Measurements from ENCODE around the gene RPS25.

RPS25 gene

GRCh38 chr11:119027561-119028345, 9.6 kb upstream of the RPS25 start:
- Histone ChIP-seq H3K36me3 (peaks cover 66% of the 10 kb centered on the region), H3K27ac (no peak overlapping the region), H3K9me3 (ENCODE audit: severe bottlenecking) (no peaks in the 10 kb centered on the region), H3K4me3 (ENCODE audit: low read depth, low read length) (no peak overlapping the region), H3K27me3 (ENCODE audit: insufficient read depth, low read depth, severe bottlenecking) (no peaks in the 10 kb centered on the region)
- TF ChIP-seq, protein P1, sequence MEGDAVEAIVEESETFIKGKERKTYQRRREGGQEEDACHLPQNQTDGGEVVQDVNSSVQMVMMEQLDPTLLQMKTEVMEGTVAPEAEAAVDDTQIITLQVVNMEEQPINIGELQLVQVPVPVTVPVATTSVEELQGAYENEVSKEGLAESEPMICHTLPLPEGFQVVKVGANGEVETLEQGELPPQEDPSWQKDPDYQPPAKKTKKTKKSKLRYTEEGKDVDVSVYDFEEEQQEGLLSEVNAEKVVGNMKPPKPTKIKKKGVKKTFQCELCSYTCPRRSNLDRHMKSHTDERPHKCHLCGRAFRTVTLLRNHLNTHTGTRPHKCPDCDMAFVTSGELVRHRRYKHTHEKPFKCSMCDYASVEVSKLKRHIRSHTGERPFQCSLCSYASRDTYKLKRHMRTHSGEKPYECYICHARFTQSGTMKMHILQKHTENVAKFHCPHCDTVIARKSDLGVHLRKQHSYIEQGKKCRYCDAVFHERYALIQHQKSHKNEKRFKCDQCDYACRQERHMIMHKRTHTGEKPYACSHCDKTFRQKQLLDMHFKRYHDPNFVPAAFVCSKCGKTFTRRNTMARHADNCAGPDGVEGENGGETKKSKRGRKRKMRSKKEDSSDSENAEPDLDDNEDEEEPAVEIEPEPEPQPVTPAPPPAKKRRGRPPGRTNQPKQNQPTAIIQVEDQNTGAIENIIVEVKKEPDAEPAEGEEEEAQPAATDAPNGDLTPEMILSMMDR (IDR thresholded peaks at IDR 0.05; ENCODE audit: low read depth, low read length) = no peak
- DNase-seq = no peak

GRCh38 chr11:119026970-119027369, 8.8 kb upstream of the RPS25 start:
- no peak for DNase-seq
- TF ChIP-seq, protein P1 (IDR thresholded peaks at IDR 0.05; ENCODE audit: low read depth, low read length) = no peak
- no peaks in the 10 kb centered on the region for H3K9me3 ChIP-seq (ENCODE audit: severe bottlenecking)
- peaks cover 73% of the 10 kb centered on the region for H3K36me3 ChIP-seq
- H3K27ac ChIP-seq = no peak overlapping the region
- no peaks in the 10 kb centered on the region for H3K27me3 ChIP-seq (ENCODE audit: insufficient read depth, low read depth, severe bottlenecking)
- H3K4me3 ChIP-seq (ENCODE audit: low read depth, low read length) = no peak overlapping the region

DNA sequence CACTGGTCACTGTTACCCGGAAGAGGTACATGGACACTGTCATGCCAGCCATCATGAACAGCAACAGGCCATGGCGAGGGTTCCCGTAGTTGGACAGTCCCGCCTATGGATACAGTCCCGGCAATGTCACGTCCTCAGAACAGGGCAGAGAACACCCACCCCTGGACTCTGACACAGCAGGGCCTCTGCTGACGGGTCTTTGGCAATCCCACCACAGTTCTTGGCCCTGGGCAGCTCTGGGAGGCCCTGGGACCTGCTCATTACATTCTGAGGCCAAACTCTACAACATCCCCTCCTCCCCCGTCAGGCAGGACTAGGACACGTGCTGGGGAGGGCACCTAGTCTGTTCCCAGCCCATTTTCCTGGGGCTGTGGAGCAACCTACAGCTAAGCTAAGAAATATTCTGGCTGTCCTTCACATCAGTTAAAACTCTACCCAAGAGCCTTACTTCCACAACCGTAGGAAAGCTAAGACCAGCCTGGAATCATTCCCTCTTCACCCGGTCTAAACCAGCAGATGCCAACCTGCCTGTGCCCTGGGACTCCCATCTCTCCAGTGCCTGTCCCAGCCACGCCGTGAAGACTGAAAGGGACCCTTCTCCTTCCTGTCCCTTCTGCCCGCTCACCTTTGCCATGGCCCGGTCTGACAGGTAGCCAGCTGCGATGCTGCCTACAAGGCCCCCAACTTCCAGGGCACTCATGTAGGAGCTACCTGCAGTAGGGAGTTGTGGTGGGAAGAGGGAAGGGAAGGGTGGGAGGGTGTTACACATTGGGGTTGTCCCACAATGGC, 8.0 kb upstream of the RPS25 start:
- Histone ChIP-seq H3K36me3 (peaks cover 80% of the 10 kb centered on the region), H3K4me3 (ENCODE audit: low read depth, low read length) (no peak overlapping the region), H3K9me3 (ENCODE audit: severe bottlenecking) (no peaks in the 10 kb centered on the region), H3K27me3 (ENCODE audit: insufficient read depth, low read depth, severe bottlenecking) (no peaks in the 10 kb centered on the region), H3K27ac (no peak overlapping the region)
- TF ChIP-seq, protein P1 (IDR thresholded peaks at IDR 0.05; ENCODE audit: low read depth, low read length) = no peak
- DNase-seq = no peak

GRCh38 chr11:119025541-119025940, 7.4 kb upstream of the RPS25 start:
- no peak overlapping the region for H3K27ac ChIP-seq
- DNase-seq = no peak
- TF ChIP-seq, protein P1 (IDR thresholded peaks at IDR 0.05; ENCODE audit: low read depth, low read length) = no peak
- H3K9me3 ChIP-seq (ENCODE audit: severe bottlenecking) = no peaks in the 10 kb centered on the region
- no peaks in the 10 kb centered on the region for H3K27me3 ChIP-seq (ENCODE audit: insufficient read depth, low read depth, severe bottlenecking)
- no peak overlapping the region for H3K4me3 ChIP-seq (ENCODE audit: low read depth, low read length)
- peaks cover 86% of the 10 kb centered on the region for H3K36me3 ChIP-seq

DNA sequence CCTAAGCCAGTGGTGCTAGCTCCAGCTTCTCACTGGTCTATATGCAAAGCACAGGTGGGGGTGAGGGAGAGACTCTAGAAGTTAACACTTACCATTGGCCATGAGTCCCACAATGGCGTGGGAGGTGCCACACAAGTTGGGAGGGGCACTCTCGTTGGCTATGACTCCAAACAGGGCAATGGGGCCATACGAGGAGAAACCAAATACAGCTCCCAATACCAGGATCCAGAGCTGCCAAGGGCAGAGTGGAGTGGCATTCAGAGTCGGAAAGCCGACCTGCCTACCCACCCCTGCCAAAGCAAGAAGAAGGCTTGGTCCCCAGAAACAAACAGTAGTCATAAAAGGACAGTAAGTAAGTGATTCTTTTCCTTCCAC, 6.9 kb upstream of the RPS25 start:
- H3K9me3 ChIP-seq (ENCODE audit: severe bottlenecking) = no peaks in the 10 kb centered on the region
- H3K36me3 ChIP-seq = peaks cover 88% of the 10 kb centered on the region
- no peak overlapping the region for H3K27ac ChIP-seq
- no peak overlapping the region for H3K4me3 ChIP-seq (ENCODE audit: low read depth, low read length)
- TF ChIP-seq, protein P1 (IDR thresholded peaks at IDR 0.05; ENCODE audit: low read depth, low read length) = no peak
- H3K27me3 ChIP-seq (ENCODE audit: insufficient read depth, low read depth, severe bottlenecking) = no peaks in the 10 kb centered on the region
- DNase-seq = no peak
